ENCODE measurements around the gene SPTB.

SPTB gene

DNA sequence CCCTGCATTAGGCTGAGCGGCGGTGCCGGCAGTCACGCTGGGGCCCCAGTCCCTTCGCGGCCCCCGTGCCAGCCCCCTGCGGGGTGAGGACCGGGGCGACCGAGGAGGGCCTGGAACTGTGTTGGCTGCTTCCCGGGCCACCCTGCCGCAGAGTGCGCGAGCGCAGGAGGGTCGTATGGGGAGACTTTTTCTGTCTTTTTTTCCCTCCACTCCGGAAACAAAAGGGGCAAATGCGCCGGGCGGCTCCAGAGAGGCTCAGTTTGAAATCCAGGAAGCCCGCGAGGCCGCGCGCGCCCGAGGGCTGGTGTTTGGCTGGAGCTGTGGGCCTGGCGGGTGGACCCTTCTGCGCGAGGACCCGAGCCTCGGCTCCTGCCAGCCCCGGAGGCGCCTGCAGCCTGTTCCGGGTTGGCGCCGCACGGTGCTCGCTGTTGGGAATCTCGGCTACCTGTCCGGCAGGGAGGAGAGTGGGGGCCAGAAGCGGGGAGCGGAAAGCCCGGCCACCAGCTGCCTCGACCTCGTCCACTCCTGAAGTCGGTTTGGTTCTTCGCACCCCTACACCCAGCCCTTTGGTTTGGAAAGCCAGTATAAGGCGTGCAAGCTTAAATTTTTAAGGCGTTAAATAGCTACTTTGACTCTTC lies 174.8 kb downstream of the SPTB start:
- peak; percentile 87 for DNase-seq

DNA sequence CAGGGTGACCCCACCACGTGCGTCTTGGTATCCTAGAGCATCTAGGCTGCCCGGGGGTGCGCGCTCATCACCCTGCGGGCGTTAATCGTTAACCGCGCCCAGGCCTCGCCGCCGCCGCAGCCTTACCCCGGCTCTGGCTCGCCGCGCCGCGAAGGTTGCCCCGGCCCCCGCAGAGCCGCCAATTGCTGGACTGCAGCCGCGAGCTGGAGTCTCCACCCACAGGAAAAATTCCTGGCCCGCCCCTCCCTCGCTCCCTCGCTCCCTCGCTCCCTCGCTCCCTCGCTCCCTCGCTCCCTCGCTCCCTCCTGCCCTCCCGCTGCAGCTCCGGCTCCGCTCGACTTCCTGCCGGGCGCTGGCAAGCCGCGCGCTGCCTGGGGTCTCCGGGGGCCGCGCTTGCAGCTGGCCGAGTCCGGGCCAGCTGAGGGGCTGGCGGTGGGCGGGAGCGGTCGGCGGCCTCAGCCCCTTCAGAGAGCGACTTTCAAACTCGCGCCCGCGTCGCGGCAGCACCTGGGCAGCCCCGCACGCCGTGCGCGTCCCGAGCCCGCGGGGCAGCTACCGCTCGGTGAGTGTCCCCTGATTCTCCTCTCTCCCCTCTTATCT lies 175.5 kb downstream of the SPTB start, which contains the start of gene PLEKHG3:
TSS of gene PLEKHG3 (plus strand) at position 282 of the 600 bp plus-strand sequence. CDS start 23,208 bp downstream, outside the sequence.
- DNase-seq: peak; percentile 91

DNA sequence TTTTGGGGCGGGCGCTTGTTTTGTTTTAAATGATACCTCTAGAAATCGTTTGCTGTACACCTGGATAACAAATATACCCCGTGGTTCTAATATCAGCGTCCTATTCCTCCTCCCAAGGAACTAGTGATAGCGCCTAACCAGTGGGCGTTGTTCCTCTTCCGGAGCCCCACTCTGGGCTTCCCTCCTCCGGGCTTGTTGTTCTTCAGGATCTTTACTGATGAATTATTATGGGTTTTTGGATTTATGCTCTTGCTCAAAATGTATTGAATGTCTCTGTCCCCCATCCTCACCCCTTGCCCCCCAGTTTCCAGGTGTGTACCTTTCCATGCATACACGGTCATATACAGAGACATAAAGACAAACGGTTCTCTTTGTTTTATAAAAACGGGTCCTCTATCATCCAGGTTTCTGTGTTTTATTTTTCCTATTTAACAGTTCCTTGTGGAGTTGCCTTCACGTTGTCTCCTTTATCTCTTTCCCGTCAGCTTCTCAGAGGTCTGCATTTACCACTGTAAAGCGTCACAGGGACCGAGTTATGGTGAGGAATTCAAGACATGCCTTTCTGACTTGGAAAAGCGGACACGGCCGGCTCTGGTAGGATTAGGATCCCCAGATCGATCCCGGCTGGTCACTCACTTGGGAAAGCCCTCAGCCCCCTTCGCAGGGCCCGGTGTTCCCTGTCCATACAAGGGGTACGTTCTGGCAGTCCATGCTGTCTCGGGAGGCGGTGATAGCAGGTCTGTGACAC lies 176.1 kb downstream of the SPTB start:
- no peak for DNase-seq

DNA sequence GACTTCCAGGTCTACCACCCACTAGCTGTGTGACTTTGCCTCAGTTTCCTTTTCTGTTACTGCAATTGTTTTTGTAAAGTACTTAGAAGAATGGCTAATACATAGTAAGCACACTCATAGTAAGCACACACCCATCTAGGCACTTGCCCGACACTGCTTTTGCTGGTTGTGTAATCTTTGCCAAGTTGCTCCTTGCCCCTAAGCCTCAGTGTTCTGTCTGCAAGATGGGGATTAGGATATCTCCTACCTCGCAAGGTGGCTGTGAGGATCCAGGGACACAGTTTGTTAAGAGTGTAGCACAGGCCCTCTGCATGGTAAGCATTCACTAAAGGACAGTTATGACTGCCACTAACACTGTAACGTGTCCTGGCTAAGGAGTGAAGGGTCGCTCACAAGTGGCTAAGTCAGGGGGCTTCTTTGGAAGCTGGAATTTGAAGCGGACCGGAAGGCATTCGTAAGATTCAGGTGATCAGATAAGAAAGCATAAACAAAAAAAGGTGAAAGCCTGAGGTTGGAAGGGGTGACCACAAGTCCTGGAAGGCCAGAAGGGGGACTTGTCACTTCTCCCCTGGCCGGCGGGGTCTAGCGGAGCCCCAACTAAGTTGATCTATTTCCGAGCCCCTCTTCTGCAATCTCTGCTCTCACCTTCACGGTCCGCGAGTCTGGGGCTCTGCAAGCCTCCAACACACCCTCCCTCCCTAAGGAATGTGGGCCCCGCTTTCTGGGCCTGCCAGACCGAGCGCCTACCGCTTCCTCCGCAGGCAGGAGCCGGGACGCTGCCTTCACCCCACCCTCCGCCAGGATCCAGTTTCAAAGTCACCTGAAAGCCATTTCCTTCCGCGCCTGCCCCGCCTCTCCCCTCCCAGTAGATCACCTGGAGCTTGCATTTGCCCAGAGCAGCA lies 177.0 kb downstream of the SPTB start:
- DNase-seq: no peak

DNA sequence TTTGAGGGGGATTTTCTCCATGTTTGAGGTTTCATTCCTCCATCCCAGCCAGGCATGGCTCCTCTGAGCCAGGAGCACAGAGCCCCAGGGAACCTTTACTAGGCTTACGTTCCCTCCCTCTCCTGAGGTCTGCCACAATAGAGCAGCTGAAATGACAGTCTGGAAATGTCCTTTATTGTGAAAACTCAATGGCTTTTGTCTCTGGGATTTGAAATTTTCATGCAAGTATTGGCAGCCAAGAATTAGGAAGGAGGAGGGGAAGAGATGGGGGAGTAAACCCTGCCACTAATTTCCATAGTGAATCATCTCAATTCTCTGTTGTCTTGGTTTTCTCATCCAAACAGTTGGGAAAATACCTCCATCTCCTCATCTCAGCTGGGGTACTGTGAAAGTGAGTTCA lies 178.0 kb downstream of the SPTB start:
- DNase-seq: no peak

DNA sequence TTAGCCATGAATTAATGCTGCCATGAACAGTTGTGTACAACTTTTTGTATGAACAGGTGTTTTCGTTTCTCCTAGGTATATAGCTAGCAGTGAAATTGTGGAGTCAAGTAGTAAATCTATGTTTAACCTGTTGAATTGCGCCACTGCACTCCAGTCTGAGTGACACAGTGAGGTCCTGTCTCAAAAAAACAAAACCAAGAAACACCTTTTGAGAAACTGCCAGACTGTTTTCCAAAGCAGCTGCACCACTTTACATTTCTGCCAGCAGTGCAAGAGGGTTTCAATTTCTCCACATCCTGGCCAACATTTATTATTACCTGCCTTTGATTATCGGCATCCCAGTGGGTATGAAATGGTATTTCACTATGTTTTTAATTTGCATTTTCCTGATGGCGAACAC lies 178.8 kb downstream of the SPTB start:
- DNase-seq: no peak

DNA sequence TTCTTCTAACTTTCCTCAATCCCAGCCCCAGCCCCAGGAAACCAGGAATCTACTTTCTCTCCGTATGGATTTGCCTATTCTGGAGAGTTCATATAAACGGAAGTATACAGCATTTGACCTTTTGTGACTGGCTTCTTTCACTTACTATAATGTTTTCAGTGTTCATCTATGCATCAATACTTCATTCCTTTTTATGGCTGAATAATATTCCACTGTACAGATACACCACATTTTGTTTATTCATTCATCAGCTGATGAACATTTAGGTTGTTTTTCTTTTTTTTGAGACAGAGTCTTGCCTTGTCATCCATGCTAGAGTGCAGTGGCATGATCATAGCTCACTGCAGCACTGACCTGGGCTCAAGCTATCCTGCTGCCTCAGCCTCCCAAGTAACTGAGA lies 179.4 kb downstream of the SPTB start:
- DNase-seq: no peak

DNA sequence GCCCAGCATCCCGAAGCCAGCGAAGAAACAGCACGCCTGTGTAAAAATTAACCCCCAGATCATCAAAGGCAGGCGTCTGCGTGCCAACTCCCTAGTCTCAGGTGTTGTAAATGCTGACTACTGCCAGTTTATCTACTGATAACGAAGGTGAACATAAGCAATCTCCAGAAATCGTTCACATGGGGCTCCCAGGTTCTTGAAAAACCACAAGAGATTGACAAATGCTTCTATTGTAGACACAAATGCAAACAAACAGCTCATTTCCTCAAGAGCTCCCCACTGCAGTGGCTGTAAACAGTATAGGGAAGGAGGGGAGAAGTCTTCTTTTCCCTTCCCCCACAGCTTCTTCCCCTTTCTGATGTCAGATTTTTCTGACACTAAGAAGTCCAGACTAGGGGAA lies 180.8 kb downstream of the SPTB start:
- DNase-seq: no peak

DNA sequence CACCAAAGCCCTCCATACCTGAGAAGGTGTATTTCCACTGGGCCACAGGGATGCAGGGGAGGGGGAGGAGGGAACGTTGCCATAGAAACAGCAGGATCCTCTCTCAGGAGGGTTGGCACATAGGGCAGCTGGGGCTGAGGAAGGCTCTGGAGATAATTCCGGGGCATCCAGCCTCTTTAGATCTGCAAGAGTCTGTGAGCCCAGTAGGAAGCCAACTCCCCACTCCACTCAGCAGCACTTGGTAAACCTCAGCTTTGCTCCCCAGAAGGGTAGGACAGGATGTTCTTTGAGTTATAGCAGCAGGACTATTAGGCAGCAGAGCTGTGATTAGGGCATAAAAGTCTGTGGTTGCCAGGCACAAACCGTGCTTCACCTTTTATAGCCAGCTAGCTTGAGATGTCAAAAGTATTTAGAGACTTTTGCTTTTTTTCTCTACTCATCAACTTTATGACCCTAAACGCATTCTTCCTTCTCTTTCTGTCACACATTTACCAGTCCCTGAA lies 183.3 kb downstream of the SPTB start:
- DNase-seq: no peak
